Measurements from ENCODE around the gene MRPS6.

Gene MRPS6

DNA sequence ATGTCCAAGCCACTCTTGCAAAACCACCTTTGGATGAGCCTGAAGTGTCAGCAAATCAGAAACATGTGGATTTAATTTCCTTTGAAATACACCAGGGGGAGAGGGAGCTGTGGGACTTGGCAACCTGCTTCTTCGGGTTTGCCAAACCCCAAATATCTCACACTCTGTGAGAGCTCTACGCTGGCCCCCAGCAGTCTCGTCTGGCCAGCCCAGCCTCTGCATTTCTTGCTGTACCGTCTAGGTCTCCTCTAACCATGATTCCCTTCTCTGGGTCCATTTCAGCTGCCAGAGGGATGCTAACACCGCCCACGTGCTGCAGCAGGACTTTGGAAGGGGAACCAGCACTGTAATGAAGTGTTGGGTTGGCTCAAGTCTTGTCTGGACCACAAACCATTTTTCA, 114.6 kb downstream of the MRPS6 start:
- Histone ChIP-seq H3K4me2 (ENCODE audit: insufficient read depth, low read length) (no peak overlapping the region), H3K79me2 (ENCODE audit: insufficient read depth, low read length) (no peaks in the 10 kb centered on the region), H3K9ac (ENCODE audit: low read depth, low read length) (no peak overlapping the region), H3K36me3 (ENCODE audit: insufficient read depth, low read length) (no peaks in the 10 kb centered on the region), H4K20me1 (ENCODE audit: insufficient read depth, low read length) (no peaks in the 10 kb centered on the region), H3K9me3 (ENCODE audit: insufficient read depth, low read length, severe bottlenecking) (no peaks in the 10 kb centered on the region), H3K4me1 (ENCODE audit: insufficient read depth, low read length) (no peaks in the 10 kb centered on the region), H3K27ac (ENCODE audit: low read length) (no peak overlapping the region), H3K4me3 (ENCODE audit: low read depth in 1 of 2, low read length in 2 of 2) (no peak overlapping the region), H3K27me3 (ENCODE audit: insufficient read depth, low read length, poor library complexity) (no peaks in the 10 kb centered on the region), H2AFZ (ENCODE audit: low read depth, low read length) (no peak overlapping the region)
- TF ChIP-seq, protein P1, sequence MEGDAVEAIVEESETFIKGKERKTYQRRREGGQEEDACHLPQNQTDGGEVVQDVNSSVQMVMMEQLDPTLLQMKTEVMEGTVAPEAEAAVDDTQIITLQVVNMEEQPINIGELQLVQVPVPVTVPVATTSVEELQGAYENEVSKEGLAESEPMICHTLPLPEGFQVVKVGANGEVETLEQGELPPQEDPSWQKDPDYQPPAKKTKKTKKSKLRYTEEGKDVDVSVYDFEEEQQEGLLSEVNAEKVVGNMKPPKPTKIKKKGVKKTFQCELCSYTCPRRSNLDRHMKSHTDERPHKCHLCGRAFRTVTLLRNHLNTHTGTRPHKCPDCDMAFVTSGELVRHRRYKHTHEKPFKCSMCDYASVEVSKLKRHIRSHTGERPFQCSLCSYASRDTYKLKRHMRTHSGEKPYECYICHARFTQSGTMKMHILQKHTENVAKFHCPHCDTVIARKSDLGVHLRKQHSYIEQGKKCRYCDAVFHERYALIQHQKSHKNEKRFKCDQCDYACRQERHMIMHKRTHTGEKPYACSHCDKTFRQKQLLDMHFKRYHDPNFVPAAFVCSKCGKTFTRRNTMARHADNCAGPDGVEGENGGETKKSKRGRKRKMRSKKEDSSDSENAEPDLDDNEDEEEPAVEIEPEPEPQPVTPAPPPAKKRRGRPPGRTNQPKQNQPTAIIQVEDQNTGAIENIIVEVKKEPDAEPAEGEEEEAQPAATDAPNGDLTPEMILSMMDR (IDR thresholded peaks at IDR 0.05; ENCODE audit: borderline replicate concordance, extremely low read depth, low read length, poor library complexity, severe bottlenecking) = no peak
- TF ChIP-seq EZH2 (IDR thresholded peaks at IDR 0.05; ENCODE audit: borderline replicate concordance, low read depth, low read length, severe bottlenecking) = no peak
- DNase-seq (no peak), ATAC-seq (ENCODE audit: insufficient read depth, low read depth) (no peak)

DNA sequence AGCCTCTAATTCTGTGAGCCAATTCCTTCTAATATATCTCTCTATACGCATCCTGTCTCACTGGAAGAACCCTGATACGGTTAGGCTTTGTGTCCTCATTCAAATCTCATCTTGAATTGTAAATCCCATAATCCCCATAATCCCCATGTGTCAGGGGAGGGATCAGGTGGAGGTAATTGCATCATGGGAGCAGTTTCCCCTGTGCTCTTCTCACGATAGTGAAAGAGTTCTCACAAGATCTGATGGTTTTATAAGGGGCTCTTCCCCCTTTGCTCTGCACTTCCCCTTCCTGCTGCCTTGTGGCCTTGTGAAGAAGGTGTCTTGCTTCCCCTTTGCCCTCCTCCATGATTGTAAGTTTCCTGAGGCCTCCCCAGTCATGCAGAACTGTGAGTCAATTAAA, 116.1 kb downstream of the MRPS6 start:
- H3K9me3 ChIP-seq (ENCODE audit: insufficient read depth, low read length, severe bottlenecking) = no peaks in the 10 kb centered on the region
- no peaks in the 10 kb centered on the region for H3K79me2 ChIP-seq (ENCODE audit: insufficient read depth, low read length)
- no peak overlapping the region for H3K4me2 ChIP-seq (ENCODE audit: insufficient read depth, low read length)
- no peaks in the 10 kb centered on the region for H4K20me1 ChIP-seq (ENCODE audit: insufficient read depth, low read length)
- ATAC-seq (ENCODE audit: insufficient read depth, low read depth) (no peak), DNase-seq (no peak)
- no peak overlapping the region for H2AFZ ChIP-seq (ENCODE audit: low read depth, low read length)
- H3K9ac ChIP-seq (ENCODE audit: low read depth, low read length) = no peak overlapping the region
- no peaks in the 10 kb centered on the region for H3K27me3 ChIP-seq (ENCODE audit: insufficient read depth, low read length, poor library complexity)
- no peaks in the 10 kb centered on the region for H3K36me3 ChIP-seq (ENCODE audit: insufficient read depth, low read length)
- TF ChIP-seq, protein P1 (IDR thresholded peaks at IDR 0.05; ENCODE audit: borderline replicate concordance, extremely low read depth, low read length, poor library complexity, severe bottlenecking) = no peak
- no peak for TF ChIP-seq EZH2 (IDR thresholded peaks at IDR 0.05; ENCODE audit: borderline replicate concordance, low read depth, low read length, severe bottlenecking)
- H3K27ac ChIP-seq (ENCODE audit: low read length) = no peak overlapping the region
- no peak overlapping the region for H3K4me3 ChIP-seq (ENCODE audit: low read depth in 1 of 2, low read length in 2 of 2)
- H3K4me1 ChIP-seq (ENCODE audit: insufficient read depth, low read length) = no peaks in the 10 kb centered on the region

DNA sequence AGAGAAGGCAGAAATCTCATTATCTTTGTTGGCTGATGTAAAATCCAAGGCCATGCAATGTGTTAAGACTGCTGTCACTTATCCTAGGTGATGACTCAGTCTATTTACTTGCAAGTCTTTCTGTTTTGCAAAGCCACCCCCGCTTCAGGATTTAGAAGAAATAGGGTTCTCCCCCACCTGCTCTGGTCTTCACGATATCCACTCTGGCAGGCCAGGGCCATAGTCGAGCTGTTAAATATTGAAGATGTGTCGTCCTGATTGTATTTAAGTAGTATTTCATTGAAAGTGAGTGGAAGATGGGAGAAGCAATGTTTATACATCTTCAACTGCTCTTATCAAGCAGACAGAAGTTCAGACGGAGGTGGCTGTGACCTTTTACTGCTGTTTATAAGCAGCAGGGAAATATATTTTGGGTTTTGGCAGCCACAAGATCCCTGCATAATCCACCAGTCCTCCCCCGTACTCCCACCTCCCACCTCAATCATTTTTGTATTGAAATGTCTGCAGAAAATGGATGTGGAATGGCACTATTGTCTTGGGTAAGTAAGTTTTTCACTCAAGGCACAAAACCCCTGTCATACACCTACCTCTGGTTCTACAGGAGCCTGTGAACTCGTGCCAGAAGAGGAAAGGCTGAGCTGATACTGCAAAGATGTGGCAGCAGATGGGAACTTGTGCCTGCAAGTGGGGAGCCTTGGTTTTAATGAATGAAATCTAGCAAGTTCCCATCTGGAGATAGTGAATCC, 117.4 kb downstream of the MRPS6 start:
- no peak overlapping the region for H3K4me3 ChIP-seq (ENCODE audit: low read depth in 1 of 2, low read length in 2 of 2)
- no peak overlapping the region for H2AFZ ChIP-seq (ENCODE audit: low read depth, low read length)
- ATAC-seq (ENCODE audit: insufficient read depth, low read depth) = no peak
- no peak overlapping the region for H3K4me2 ChIP-seq (ENCODE audit: insufficient read depth, low read length)
- no peak overlapping the region for H3K27ac ChIP-seq (ENCODE audit: low read length)
- H3K9me3 ChIP-seq (ENCODE audit: insufficient read depth, low read length, severe bottlenecking) = no peaks in the 10 kb centered on the region
- H3K27me3 ChIP-seq (ENCODE audit: insufficient read depth, low read length, poor library complexity) = no peaks in the 10 kb centered on the region
- H4K20me1 ChIP-seq (ENCODE audit: insufficient read depth, low read length) = no peaks in the 10 kb centered on the region
- no peaks in the 10 kb centered on the region for H3K4me1 ChIP-seq (ENCODE audit: insufficient read depth, low read length)
- no peak overlapping the region for H3K9ac ChIP-seq (ENCODE audit: low read depth, low read length)
- TF ChIP-seq, protein P1 (IDR thresholded peaks at IDR 0.05; ENCODE audit: borderline replicate concordance, extremely low read depth, low read length, poor library complexity, severe bottlenecking) = no peak
- TF ChIP-seq EZH2 (IDR thresholded peaks at IDR 0.05; ENCODE audit: borderline replicate concordance, low read depth, low read length, severe bottlenecking) = no peak
- DNase-seq = no peak
- no peaks in the 10 kb centered on the region for H3K36me3 ChIP-seq (ENCODE audit: insufficient read depth, low read length)
- H3K79me2 ChIP-seq (ENCODE audit: insufficient read depth, low read length) = no peaks in the 10 kb centered on the region
